H9 (cell line): ENCODE data around the gene TP53BP2. TPM values are rescaled to one million over a fixed set of nuclear protein-coding genes. Genes with fewer than 3 reads are reported as not detected.

Source experiments
- DNase-seq: peaks from one replicate; pipeline ENCODE4 v3.0.0-alpha.2; 2017
- H2AFZ ChIP-seq: one replicate; pipeline ENCODE4 v1.6.1; 2013; ENCODE audit warnings: mild to moderate bottlenecking, low read length, control low read depth, moderate library complexity
- H2AK5ac ChIP-seq: 2 replicates; pipeline ENCODE4 v1.6.1; 2013; ENCODE audit warnings: low read length, control low read depth, mixed read lengths; ENCODE audit not compliant: insufficient read length
- H2BK120ac ChIP-seq: one replicate; pipeline ENCODE4 v1.6.1; 2013; ENCODE audit warnings: low read depth, mild to moderate bottlenecking, low read length, control low read depth, inconsistent platforms; ENCODE audit not compliant: poor library complexity, severe bottlenecking
- H2BK12ac ChIP-seq: 2 replicates; pipeline ENCODE4 v1.6.1; 2013; ENCODE audit warnings: low read length, control low read depth, mixed read lengths, low read depth; ENCODE audit not compliant: insufficient read length
- H2BK15ac ChIP-seq: 2 replicates; pipeline ENCODE4 v1.6.1; 2013; ENCODE audit warnings: low read depth, low read length, control low read depth
- H2BK20ac ChIP-seq: one replicate; pipeline ENCODE4 v1.6.1; 2013; ENCODE audit warnings: low read depth, mild to moderate bottlenecking, low read length, control low read depth, inconsistent platforms; ENCODE audit not compliant: poor library complexity, severe bottlenecking
- H2BK5ac ChIP-seq: 2 replicates; pipeline ENCODE4 v1.6.1; 2013; ENCODE audit warnings: low read length, control low read depth, mixed read lengths; ENCODE audit not compliant: insufficient read length
- H3K14ac ChIP-seq: 2 replicates; pipeline ENCODE4 v1.6.1; 2013; ENCODE audit warnings: low read length, control low read depth; ENCODE audit not compliant: insufficient read depth
- H3K18ac ChIP-seq: 2 replicates; pipeline ENCODE4 v1.6.1; 2013; ENCODE audit warnings: low read depth, mild to moderate bottlenecking, mixed read lengths, low read length, control low read depth; ENCODE audit not compliant: insufficient read length
- H3K23ac ChIP-seq: 2 replicates; pipeline ENCODE4 v1.6.1; 2013; ENCODE audit warnings: low read length, control low read depth, mixed read lengths, low read depth; ENCODE audit not compliant: insufficient read length
- H3K23me2 ChIP-seq: 2 replicates; pipeline ENCODE4 v1.6.1; 2013; ENCODE audit warnings: low read depth, mild to moderate bottlenecking, mixed read lengths, low read length, control low read depth; ENCODE audit not compliant: insufficient read length, poor library complexity, severe bottlenecking
- H3K27ac ChIP-seq: 2 replicates; pipeline ENCODE4 v1.5.1; 2013; ENCODE audit warnings: low read length, control low read depth, mixed read lengths, low read depth; ENCODE audit not compliant: insufficient read length
- H3K27me3 ChIP-seq: 2 replicates; pipeline ENCODE4 v1.6.1; 2013; ENCODE audit warnings: low read length, control low read depth, inconsistent platforms; ENCODE audit not compliant: insufficient read depth
- H3K4ac ChIP-seq: 2 replicates; pipeline ENCODE4 v1.6.1; 2013; ENCODE audit warnings: low read depth, mild to moderate bottlenecking, control low read depth, inconsistent platforms, low read length, moderate library complexity
- H3K4me1 ChIP-seq: 2 replicates; pipeline ENCODE4 v1.6.1; 2013; ENCODE audit warnings: low read length, control low read depth, inconsistent platforms; ENCODE audit not compliant: insufficient read depth
- H3K4me2 ChIP-seq: 2 replicates; pipeline ENCODE4 v1.6.1; 2013; ENCODE audit warnings: low read length, control low read depth, mixed read lengths; ENCODE audit not compliant: insufficient read length, insufficient read depth
- H3K56ac ChIP-seq: 2 replicates; pipeline ENCODE4 v1.6.1; 2013; ENCODE audit warnings: low read depth, mild to moderate bottlenecking, mixed read lengths, low read length, control low read depth; ENCODE audit not compliant: insufficient read length
- H3K79me1 ChIP-seq: 2 replicates; pipeline ENCODE4 v1.6.1; 2013; ENCODE audit warnings: low read depth, mild to moderate bottlenecking, moderate library complexity, low read length, control low read depth, inconsistent platforms; ENCODE audit not compliant: insufficient read depth, poor library complexity, severe bottlenecking
- H3K79me2 ChIP-seq: 2 replicates; pipeline ENCODE4 v1.6.1; 2013; ENCODE audit warnings: low read length, control low read depth, inconsistent platforms; ENCODE audit not compliant: insufficient read depth
- H3K9ac ChIP-seq: 2 replicates; pipeline ENCODE4 v1.6.1; 2013; ENCODE audit warnings: low read length, control low read depth, mixed read lengths; ENCODE audit not compliant: insufficient read length; ENCODE audit errors: extremely low read depth
- H3K9me3 ChIP-seq: one replicate; pipeline ENCODE4 v1.6.1; 2013; ENCODE audit warnings: low read depth, low read length, inconsistent platforms; ENCODE audit not compliant: control insufficient read depth
- H3T11ph ChIP-seq: one replicate; pipeline ENCODE4 v1.6.1; 2013; ENCODE audit warnings: mild to moderate bottlenecking, low read length, control low read depth, inconsistent platforms
- H4K20me1 ChIP-seq: one replicate; pipeline ENCODE4 v1.6.1; 2013; ENCODE audit not compliant: control insufficient read depth, insufficient read length, insufficient read depth
- H4K5ac ChIP-seq: 2 replicates; pipeline ENCODE4 v1.6.1; 2013; ENCODE audit warnings: low read depth, mild to moderate bottlenecking, mixed read lengths, low read length, control low read depth; ENCODE audit not compliant: insufficient read length
- H4K8ac ChIP-seq: replicated peaks from 2 replicates; pipeline ENCODE4 v1.6.1; 2013; ENCODE audit warnings: low read length, control low read depth, mixed read lengths, low read depth; ENCODE audit not compliant: insufficient read length
- H4K91ac ChIP-seq: 2 replicates; pipeline ENCODE4 v1.6.1; 2013; ENCODE audit warnings: low read depth, mild to moderate bottlenecking, moderate library complexity, mixed read lengths, low read length, control low read depth; ENCODE audit not compliant: insufficient read length
- H3K27ac Mint-ChIP-seq, 3 experiments: 2 replicates in 2 of 3; 3 replicates in 1 of 3; pipeline ENCODE4 v1.8.0; 2020 to 2021; ENCODE audit warnings: mixed read lengths in 3 of 3, mild to moderate bottlenecking in 1 of 3, moderate library complexity in 1 of 3
- H3K27me3 Mint-ChIP-seq: 2 replicates; pipeline ENCODE4 v1.8.0; 2021; ENCODE audit warnings: low read depth, mild to moderate bottlenecking, moderate library complexity, mixed read lengths
- H3K36me3 Mint-ChIP-seq, 3 experiments: 2 replicates in 2 of 3; 3 replicates in 1 of 3; pipeline ENCODE4 v1.8.0; 2020 to 2021; ENCODE audit warnings: low read depth in 3 of 3, mixed read lengths in 3 of 3; ENCODE audit not compliant: insufficient read depth in 1 of 3
- H3K4me1 Mint-ChIP-seq, 2 experiments: 2 replicates each; pipeline ENCODE4 v1.8.0; 2020; ENCODE audit warnings: mixed read lengths in 2 of 2
- H3K4me3 Mint-ChIP-seq, 2 experiments: 2 replicates in 1 of 2; 3 replicates in 1 of 2; pipeline ENCODE4 v1.8.0; 2020 to 2021; ENCODE audit warnings: mild to moderate bottlenecking in 2 of 2, mixed read lengths in 2 of 2, moderate library complexity in 1 of 2
- H3K9me3 Mint-ChIP-seq, 2 experiments: 2 replicates in 1 of 2; 3 replicates in 1 of 2; pipeline ENCODE4 v1.8.0; 2020; ENCODE audit warnings: mild to moderate bottlenecking in 2 of 2, mixed read lengths in 2 of 2, moderate library complexity in 1 of 2
- CTCF ChIP-seq: fragments of 200-600 bp; sonication (generic); conservative IDR thresholded peaks from 3 replicates; pipeline ENCODE4 v1.8.0; 2021; ENCODE audit warnings: antibody characterized with exemption, mild to moderate bottlenecking
- WGBS: extraction: QIAGEN DNeasy Blood & Tissue Kit; methylation state at CpG from one replicate; pipeline ENCODE4 v1.1.7; 2013; ENCODE audit warnings: missing lambda C conversion rate, low lambda C conversion rate, mixed read lengths; ENCODE audit not compliant: insufficient read length; ENCODE audit errors: extremely low coverage; 5-methylcytosine and 5-hydroxymethylcytosine counted together
- total RNA-seq: library from RNA; stranded (reverse); gene quantifications from 2 replicates; pipeline ENCODE4 v1.2.1, GENCODE V29; 2021

Gene TP53BP2
- total RNA-seq, 1 experiment from 2014 or later: 49.7 TPM

- Histone ChIP-seq H3K23ac (no peak overlapping the region), H4K5ac (no peak overlapping the region), H3K9ac (no peak overlapping the region), H2BK12ac (no peak overlapping the region), H3K4me2 (no peak overlapping the region), H3K9me3 (no peaks in the 10 kb centered on the region), H2BK5ac (no peak overlapping the region), H3K79me1 (no peaks in the 10 kb centered on the region), H2AFZ (no peak overlapping the region), H2BK15ac (no peak overlapping the region), H4K91ac (no peak overlapping the region), H3K56ac (no peak overlapping the region), H3K27me3 (no peaks in the 10 kb centered on the region), H3K4me1 (no peaks in the 10 kb centered on the region), H4K20me1 (no peaks in the 10 kb centered on the region), H3K23me2 (no peaks in the 10 kb centered on the region), H3K18ac (no peak overlapping the region), H2BK20ac (no peak overlapping the region), H3K79me2 (no peaks in the 10 kb centered on the region), H3K27ac (no peak overlapping the region), H3K4ac (no peak overlapping the region), H4K8ac (no peak overlapping the region), H2BK120ac (no peak overlapping the region), H3K14ac (no peak overlapping the region), H3T11ph (no peak overlapping the region), H2AK5ac (no peak overlapping the region)
- Mint-ChIP-seq H3K4me1 (no peaks in the 10 kb centered on the region), H3K9me3 (no peaks in the 10 kb centered on the region), H3K27ac (no peak overlapping the region), H3K4me3 (no peak overlapping the region), H3K27me3 (no peaks in the 10 kb centered on the region), H3K36me3 (peaks cover 28 to 74% (median 67%) of the 10 kb centered on the region in 3 experiments)
- TF ChIP-seq CTCF: no peak
- DNase-seq: no peak
- WGBS: no CpG with 5 or more reads among the region's 8 CpGs
Measured at GRCh38 chr1:223780318-223780717, 65.4 kb downstream of the TP53BP2 start.
